ENCODE measurements around the gene IP6K1.

DNA sequence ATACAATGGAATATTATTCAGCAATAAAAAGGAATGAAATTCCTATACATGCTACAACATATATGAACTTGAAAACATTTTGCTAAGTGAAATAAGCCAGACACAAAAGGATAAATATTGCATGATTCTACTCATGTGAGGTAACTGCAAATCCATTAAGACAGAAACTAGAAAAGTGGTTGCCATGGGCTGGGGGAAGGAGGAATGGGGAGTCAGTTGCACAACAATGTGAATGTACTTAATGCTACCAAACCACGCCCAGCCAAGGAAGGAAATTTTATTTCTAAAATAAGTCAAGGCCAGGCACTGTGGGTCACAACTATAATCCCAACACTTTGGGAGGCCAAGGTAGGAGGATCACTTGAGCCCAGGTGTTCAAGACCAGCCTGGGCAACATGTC, 52.8 kb downstream of the IP6K1 start:
- TF ChIP-seq, protein P1, sequence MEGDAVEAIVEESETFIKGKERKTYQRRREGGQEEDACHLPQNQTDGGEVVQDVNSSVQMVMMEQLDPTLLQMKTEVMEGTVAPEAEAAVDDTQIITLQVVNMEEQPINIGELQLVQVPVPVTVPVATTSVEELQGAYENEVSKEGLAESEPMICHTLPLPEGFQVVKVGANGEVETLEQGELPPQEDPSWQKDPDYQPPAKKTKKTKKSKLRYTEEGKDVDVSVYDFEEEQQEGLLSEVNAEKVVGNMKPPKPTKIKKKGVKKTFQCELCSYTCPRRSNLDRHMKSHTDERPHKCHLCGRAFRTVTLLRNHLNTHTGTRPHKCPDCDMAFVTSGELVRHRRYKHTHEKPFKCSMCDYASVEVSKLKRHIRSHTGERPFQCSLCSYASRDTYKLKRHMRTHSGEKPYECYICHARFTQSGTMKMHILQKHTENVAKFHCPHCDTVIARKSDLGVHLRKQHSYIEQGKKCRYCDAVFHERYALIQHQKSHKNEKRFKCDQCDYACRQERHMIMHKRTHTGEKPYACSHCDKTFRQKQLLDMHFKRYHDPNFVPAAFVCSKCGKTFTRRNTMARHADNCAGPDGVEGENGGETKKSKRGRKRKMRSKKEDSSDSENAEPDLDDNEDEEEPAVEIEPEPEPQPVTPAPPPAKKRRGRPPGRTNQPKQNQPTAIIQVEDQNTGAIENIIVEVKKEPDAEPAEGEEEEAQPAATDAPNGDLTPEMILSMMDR (IDR thresholded peaks at IDR 0.05), result no peak
- TF ChIP-seq POLR2A (IDR thresholded peaks at IDR 0.05), result no peak
